GM19239 (cell line): ENCODE results near the gene ADGRE3.

Experiments
- DNase-seq: peaks from one replicate; pipeline ENCODE4 v3.0.0; 2011; ENCODE audit warnings: low spot score; ENCODE audit not compliant: insufficient read length
- FAIRE-seq: peaks from 2 replicates; lab custom pipeline; 2011; peaks lifted over from hg19 to GRCh38; lab: Jason Lieb, UNC

Gene ADGRE3, protein sequence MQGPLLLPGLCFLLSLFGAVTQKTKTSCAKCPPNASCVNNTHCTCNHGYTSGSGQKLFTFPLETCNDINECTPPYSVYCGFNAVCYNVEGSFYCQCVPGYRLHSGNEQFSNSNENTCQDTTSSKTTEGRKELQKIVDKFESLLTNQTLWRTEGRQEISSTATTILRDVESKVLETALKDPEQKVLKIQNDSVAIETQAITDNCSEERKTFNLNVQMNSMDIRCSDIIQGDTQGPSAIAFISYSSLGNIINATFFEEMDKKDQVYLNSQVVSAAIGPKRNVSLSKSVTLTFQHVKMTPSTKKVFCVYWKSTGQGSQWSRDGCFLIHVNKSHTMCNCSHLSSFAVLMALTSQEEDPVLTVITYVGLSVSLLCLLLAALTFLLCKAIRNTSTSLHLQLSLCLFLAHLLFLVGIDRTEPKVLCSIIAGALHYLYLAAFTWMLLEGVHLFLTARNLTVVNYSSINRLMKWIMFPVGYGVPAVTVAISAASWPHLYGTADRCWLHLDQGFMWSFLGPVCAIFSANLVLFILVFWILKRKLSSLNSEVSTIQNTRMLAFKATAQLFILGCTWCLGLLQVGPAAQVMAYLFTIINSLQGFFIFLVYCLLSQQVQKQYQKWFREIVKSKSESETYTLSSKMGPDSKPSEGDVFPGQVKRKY

DNA sequence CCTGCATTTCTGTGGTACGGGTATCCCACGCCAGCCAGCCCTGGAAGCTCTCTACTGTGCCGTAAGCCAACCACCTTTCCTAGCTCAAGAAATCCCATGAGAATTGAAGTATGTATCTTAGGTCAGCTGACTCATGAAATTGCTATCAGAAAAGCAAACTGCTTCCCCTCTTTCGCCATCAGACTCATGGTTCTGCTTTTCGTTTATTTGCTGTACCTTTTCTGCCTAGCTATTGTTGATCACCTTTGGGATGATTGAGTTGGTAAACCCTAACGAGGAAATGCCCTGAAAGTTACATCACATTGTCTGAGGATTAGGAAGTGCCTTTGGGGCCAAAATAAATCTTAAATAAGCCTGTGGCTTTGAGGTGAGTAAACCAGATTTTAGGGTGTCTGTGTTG is at the start of gene ADGRE3:
TSS of gene ADGRE3 (minus strand) at position 81 of the 400 bp plus-strand sequence. CDS start at position 7, 74 bp downstream.
- FAIRE-seq (no peak), DNase-seq (no peak)

DNA sequence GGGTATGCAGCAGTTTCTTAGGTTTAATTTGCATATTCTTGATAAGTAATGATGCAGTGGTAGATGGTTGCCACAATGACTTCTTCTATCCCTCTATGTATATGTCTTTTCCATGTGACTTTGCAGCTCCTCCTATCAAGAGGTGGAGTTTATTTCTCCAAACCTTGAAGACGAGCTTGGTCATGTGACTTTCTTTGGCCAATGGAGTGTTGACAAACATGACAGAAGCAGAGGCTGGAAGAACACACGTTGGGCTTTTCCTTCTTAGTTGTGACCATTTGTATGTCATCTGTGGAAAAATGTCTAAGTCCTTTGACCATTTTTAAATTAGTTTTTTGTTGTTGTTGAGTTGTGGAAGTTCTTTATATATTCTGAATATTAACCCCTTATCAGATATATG is 47.5 kb upstream of the ADGRE3 start:
- DNase-seq (no peak), FAIRE-seq (no peak)

DNA sequence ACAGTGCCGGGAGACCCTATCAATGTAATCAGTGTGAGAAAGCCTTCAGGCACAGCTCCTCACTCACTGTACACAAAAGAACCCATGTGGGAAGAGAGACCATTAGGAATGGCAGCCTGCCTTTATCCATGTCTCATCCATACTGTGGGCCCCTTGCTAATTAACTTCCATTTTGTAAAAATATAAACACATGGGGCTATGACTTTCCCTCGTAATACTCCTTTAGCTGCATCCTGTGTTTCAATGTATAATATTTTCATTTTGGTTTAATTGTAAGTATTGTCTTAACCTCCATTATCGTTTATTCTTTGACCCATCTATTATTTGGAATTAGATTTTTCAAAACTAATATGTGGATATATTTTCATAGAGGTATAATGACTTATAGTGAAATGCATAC is 44.5 kb upstream of the ADGRE3 start:
- FAIRE-seq (no peak), DNase-seq (no peak)

DNA sequence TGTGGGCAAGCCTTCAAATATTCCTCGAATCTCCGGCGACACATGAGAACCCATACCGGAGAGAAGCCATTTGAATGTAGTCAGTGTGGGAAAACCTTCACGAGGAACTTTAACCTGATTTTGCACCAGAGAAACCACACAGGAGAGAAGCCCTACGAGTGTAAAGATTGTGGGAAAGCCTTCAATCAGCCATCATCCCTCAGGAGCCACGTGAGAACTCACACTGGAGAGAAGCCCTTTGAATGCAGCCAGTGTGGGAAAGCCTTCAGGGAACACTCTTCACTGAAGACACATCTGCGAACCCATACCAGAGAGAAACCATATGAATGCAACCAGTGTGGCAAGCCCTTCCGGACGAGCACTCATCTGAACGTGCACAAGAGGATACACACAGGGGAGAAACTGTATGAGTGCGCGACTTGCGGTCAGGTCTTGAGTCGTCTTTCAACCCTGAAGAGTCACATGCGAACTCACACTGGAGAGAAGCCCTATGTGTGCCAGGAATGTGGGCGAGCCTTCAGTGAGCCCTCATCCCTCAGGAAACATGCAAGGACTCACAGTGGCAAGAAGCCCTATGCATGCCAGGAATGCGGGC is 44.0 kb upstream of the ADGRE3 start:
- FAIRE-seq (no peak), DNase-seq (no peak)

DNA sequence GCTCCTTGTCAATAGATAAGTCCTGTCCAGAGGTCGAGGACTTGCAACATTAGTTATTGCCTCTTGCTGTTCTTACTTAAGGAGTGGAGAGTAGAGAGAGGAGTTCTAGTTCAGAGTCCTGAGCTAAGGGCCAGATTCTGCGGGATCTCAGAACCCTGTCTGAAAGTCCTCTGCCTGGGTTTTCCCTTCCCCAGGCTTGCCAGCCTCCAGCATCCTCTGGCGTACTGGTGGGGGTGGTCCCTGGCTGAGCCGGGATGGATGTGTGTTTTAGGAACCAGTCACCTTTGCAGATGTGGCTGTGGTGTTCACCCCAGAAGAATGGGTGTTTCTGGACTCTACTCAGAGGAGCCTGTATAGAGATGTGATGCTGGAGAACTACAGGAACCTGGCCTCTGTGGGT is 41.2 kb upstream of the ADGRE3 start:
- DNase-seq: no peak
- no peak for FAIRE-seq

DNA sequence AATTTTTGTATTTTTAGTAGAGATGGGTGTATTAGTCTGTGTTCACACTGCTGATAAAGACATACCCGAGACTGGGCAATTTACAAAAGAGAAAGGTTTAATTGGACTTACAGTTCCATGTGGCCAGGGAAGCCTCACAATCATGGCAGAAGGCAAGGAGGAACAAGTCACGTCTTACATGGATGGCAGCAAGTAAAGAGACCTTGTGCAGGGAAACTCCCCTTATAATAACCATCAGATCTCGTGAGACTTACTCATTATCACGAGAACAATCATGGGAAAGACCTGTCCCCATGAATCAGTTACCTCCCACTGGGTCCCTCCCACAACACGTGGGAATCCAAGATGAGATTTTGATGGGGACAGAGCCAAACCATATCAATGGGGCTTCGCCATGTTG is 29.8 kb upstream of the ADGRE3 start:
- FAIRE-seq (no peak), DNase-seq (no peak)

DNA sequence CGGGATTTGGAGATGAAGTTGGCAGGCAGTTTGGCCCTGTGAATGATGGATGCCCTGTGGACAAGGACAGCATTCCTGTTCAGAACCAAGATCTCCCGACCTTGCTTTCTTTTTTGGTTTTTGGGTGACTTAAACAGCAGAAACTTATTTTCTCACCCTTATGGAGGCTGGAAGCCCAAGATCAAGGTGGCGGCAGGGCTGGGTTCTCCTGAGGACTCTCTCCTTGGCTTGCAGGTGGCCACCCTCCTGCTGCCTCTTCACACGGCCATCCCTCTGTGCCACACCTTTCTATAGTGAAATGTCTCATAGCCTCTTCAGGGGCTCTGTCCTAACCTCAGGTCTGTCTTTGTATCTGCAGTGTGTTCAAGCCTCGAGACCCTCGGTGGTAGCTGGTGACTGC is 29.2 kb upstream of the ADGRE3 start:
- no peak for FAIRE-seq

DNA sequence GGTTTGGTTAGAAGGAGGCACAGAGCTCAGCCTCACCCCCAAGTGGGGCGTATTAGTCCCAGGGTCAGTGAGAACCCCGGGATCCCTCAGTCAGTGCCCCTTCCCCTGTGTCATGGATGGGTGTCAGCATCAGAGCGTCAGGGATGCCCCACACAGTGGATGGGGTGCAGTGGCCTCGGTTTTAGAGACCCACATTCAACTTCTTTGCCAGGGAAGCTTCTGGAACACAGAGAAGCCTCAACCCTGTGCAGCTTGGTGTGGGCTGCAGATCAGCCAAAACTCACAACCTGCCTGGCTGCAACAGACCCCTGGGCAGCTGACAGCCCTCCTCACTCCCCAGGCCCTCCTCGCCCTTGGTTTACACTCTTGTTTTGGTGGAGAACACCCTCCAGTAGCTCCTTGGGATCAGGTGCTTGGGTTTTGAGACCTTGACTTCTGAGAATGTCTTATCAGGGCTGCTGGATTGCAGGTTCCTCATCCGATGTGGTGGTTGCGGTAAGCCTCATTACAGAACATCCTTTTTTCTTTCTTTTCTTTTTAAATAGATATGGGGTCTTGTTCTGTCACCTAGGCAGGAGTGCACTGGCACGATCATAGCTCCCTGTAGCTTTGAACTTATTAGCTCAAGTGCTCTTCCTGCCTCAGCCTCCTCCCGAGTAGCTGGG is 26.2 kb upstream of the ADGRE3 start:
- DNase-seq (no peak), FAIRE-seq (no peak)

More for the DNA sequence above, 29.2 kb upstream of the ADGRE3 start:
- no peak for DNase-seq

DNA sequence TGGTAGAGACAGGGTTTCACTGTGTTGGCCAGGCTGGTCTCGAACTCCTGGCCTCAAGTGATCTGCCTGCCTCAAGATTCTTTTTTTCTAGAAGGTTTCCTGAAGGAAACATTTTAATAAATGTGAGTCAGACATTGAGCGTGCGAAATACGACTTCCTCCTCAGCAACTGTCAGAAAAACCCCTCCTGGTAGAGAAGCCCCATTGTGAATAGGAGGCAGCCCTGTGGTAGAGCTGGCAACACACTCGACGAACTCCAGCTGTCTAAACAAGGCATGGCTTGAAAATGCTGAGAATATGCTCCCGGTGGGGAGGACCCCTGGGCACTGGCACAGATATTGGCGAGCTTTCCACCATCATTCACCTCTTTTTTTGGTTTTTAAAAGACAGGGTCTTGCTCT is 25.0 kb upstream of the ADGRE3 start:
- DNase-seq (no peak), FAIRE-seq (no peak)

DNA sequence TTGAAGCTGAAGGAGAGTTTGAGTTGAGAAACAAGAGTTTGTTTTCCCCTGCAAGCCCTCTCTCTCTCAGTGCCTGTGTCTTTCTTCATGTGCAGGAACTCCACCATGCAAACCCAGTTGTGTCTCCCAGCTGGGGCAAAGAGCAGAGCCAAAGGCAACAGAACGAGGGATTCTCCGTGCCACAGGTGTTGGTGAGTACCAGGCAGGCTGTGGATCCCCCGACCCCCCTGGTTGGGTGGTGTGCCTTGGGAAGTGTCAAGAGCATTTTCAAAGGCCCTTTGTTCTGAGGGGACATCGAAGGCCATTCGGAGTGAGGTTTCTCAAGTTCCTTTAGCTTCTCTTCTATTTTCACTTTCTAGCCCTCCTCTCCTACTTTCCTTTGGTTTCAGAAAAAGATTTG is 20.8 kb upstream of the ADGRE3 start:
- DNase-seq (no peak), FAIRE-seq (no peak)

DNA sequence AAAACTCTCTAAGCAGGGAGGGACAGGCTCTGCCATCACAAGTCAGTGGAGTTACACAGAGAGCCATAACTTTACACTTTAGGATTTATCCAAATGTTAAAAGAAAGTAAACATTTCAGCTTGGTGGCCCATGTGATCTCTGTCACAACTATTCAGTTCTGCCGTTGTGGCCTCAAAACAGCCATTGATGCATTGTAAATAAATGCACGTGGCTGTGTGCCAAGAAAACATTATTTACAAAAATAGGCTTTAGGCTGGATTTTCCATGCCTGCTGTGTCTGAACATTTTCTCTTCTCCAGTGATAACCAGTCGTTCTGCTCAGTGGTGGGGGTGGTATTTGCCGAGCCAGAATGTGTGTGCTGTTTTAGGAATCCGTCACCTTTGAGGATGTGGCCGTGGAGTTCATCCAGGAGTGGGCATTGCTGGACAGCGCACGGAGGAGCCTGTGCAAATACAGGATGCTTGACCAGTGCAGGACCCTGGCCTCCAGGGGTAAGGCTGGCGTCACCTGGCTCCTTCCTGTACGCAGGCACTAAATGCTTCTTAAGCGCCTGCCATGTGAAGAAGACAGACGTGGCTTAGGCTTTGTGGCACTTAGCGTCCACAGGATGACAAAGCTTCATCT is 20.1 kb upstream of the ADGRE3 start:
- FAIRE-seq: no peak

DNA sequence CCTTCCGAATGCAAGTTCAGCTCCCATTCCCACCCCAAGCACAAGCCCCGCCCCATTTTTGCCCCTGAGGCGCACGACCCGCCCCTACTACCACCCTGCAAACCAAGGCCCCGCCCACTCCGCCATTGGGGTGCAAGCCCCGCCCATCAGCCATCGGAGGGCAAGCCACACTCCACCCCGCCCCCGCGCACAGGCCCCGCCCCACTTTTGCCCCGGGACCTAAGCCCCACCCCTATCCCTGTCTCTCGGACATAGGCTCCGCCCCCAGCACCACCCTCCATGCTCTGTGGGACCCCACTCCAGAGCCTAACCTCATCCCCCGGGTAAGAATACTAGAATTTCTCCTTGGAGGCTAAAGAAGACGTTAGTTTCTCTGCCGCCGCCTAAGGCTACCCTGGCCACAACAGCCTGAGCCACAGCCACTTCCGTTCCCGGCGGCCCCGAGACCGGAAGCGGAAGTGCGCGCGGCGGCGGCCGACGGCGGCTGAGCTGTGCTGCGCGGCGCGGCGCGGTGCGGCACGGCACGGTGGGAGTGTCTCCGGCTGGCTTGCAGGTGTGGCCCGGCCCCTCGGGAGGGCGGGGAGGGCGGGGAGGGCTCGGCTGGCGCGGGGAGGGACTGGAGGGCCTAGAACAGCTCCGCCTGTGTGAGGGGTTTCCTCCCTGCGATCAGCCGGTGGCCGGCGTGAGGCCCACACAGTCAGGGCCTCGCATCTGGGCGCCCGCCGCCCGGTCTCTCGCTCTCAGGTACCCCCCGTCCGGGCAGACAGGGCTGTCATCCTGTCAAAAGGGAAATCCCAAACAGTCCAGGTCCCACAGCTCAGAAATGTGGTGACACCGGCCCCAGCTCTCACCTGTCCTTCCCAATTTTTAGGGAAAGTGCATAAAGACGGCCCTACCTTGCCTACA is 15.2 kb upstream of the ADGRE3 start, which contains the start of gene ZNF333:
TSS of gene ZNF333 (plus strand) at position 451 of the 906 bp plus-strand sequence. CDS start 3,444 bp downstream, outside the sequence.
- peak; percentile 80 for DNase-seq
- FAIRE-seq: peak; percentile 91

More for the DNA sequence above, 20.1 kb upstream of the ADGRE3 start:
- no peak for DNase-seq

DNA sequence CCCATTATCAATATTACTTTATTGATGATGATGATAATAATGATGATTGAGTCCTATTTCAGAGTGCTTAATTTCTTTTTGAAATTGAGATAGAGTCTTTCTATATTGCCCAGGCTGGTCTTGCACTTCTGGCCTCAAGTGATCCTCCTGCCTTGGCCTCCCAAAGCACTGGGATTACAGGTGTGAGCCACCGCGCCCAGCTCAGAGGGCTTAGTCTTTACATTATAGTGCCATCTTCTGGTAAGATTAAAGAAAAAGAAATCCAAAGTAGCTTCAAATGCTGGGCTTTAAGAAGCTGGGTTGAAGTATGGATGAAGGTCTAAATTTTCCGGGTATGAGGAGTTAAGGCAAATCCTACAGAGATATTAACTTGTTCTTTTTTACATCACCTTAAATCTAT is 11.8 kb upstream of the ADGRE3 start:
- FAIRE-seq (peak; percentile 26), DNase-seq (no peak)

DNA sequence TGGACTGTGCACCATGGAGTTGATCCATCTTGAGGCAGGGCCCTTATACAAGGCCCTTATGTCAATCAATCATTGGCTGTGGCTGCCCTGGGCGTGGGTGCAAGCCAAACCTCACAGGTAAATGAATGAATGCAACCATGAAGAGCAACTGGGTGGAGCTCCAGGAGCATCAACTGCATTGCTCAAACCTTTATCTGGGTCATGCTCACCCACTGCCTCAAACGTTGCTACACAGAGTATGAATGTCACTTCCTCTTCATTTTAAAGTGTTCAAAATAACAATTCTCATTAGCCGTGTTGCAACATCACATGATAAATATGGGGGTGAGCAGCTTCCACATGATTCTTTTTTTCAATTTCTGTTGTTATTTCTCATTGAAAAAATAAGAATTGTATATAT is 8.8 kb upstream of the ADGRE3 start:
- FAIRE-seq: no peak

DNA sequence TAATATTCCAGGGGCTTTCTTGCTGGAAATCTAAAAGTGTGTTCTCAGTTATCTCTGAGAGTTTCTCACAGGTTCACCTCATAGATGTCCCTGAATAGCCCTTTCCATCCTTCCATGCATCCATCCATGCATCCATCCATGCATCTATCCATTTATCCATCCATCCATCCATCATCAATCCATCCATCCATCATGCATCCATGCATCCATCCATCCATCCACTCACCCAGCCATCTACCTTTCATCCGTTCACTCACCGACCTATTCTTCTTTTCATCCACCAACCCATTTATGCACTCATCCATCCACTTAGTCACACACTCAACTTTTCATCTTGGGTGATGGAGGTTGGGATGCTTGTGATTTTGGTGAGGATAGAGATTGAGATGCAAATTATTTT is 7.4 kb upstream of the ADGRE3 start:
- no peak for DNase-seq
- FAIRE-seq: no peak

More for the DNA sequence above, 8.8 kb upstream of the ADGRE3 start:
- DNase-seq: no peak

DNA sequence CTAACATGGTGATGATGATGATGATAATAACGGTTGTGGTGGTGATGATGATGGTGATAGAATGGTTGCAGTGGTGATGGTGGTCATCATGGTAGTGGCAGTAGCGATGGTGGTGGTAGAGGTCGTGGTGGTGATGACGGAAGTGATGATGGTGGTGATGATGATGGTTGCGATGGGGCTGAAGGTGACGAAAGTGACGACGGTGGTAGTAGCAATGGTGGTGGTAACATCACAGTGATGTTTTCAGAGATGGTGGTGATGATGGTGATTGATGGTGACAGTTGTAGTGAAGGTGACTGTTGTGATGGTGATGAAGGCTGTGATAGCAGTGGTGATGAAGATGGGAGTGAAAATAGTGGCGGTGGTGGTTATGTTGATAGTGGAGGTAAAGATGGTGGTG is 3.6 kb upstream of the ADGRE3 start:
- FAIRE-seq: no peak
- no peak for DNase-seq

DNA sequence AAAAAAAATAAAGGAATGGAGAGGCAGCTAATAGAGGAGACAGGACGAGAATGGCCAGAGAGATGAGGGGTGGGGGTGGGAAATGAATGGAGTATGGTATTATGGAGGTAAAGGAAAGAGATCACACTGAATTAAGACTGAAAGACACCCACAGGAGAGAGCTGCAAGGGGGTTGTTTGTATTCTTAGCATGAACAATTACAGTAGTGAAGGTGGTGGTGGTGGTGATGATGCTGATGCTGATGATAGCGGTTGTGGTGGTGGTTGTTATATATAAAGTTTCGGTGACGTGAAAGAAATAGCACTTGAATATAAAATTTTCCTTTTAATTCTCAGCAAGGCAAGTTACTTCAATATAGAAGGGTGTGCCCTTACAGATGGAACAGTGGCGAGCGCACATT is 2.8 kb upstream of the ADGRE3 start:
- FAIRE-seq: no peak
- no peak for DNase-seq

DNA sequence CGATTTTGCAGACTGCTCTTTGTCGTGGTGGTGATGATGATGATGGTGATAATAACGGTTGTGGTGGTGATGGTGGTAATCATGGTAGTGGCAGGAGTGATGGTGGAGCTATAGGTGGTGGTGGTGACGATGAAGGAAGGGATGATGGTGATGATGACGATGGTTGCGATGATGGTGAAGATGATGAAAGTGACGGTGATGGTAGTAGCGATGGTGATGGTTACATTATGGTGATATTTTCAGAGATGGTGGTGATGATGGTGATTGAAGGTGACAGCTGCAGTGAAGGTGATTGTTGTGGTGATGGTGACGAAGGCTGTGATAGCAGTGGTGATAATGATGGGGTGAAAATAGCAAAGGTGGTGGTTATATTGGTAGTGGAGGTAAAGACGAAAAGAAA is 2.1 kb upstream of the ADGRE3 start:
- DNase-seq: no peak
- FAIRE-seq: no peak

DNA sequence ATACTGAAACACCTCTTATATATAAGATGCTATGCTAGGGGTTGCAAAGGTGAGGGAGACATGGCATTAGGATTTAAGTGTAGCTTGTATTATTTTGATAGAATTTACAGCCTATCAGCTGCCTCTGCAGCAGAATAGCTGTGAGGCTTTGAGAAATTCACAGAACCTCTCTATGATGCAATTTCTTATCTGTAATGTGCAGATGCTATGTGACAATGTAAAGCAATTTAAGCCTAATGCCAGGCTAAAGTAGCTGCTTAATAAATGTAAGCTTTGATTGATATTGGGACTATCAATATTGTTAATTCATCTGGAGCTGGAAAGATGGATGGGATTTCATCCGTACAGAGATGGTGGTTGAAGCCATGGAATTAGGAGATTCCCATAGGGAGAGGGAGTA is 1.6 kb downstream of the ADGRE3 start:
- no peak for FAIRE-seq

More for the DNA sequence above, 1.6 kb downstream of the ADGRE3 start:
- DNase-seq: no peak
